SK-N-SH (cell line): ENCODE results near the gene UBE2G1.

Experiments used
- CHD2 ChIP-seq: fragments of 150-350 bp; IDR thresholded peaks from 2 replicates; pipeline ENCODE4 v1.6.1; 2018; ENCODE audit warnings: low read length; ENCODE audit not compliant: partially characterized antibody
- FOSL2 ChIP-seq: IDR thresholded peaks from 2 replicates; pipeline ENCODE4 v1.4.0; 2012; ENCODE audit warnings: low read depth, mild to moderate bottlenecking, moderate library complexity, borderline replicate concordance
- FOXM1 ChIP-seq: IDR thresholded peaks from 2 replicates; pipeline ENCODE4 v1.4.0; 2012; ENCODE audit warnings: low read depth, mild to moderate bottlenecking
- GATA2 ChIP-seq: sonication (generic); formaldehyde crosslinking; IDR thresholded peaks from 2 replicates; pipeline ENCODE4 v1.5.0; 2020; ENCODE audit warnings: mild to moderate bottlenecking, missing genetic modification reagents
- JUND ChIP-seq: IDR thresholded peaks from 2 replicates; pipeline ENCODE4 v1.4.0; 2012
- MXI1 ChIP-seq: IDR thresholded peaks from 2 replicates; pipeline ENCODE4 v1.6.1; 2012; ENCODE audit warnings: mild to moderate bottlenecking, low read depth, low read length, improper control_type of control experiment
- TCF12 ChIP-seq: IDR thresholded peaks from 2 replicates; pipeline ENCODE4 v1.4.0; 2012
- TF ChIP-seq, protein P1 (sequence below): fragments of 200-600 bp; sonication (generic); IDR thresholded peaks from 2 replicates; pipeline ENCODE4 v1.6.1; 2017; ENCODE audit warnings: antibody characterized with exemption, mild to moderate bottlenecking, moderate library complexity
- TF ChIP-seq, protein P2 (sequence below): IDR thresholded peaks from 2 replicates; pipeline ENCODE4 v1.6.1; 2012; ENCODE audit warnings: mild to moderate bottlenecking, low read depth, low read length, moderate library complexity
- TF ChIP-seq, protein P3 (sequence below): IDR thresholded peaks from 2 replicates; pipeline ENCODE4 v1.4.0; 2012; ENCODE audit warnings: low read depth

DNA sequence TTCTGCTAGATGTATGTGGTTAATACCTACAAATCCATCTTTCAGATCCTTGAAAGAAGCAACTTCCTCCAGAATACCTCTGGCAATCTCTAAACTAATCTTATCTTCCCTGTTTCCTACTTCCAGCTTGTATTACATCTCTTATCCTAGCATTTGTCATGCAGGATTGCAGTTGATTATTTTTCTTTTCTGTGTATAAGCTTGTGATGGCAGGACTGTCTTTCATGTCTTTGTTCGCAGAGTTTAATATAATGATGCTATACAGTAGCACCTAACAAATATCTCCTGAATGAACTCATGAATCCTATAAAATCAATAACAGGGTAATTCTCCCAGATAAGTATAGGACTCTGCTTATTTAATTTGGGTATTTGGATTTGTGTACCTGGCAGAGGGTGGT lies 12.2 kb upstream of the UBE2G1 start:
- no peak for TF ChIP-seq CHD2
- TF ChIP-seq, protein P1, sequence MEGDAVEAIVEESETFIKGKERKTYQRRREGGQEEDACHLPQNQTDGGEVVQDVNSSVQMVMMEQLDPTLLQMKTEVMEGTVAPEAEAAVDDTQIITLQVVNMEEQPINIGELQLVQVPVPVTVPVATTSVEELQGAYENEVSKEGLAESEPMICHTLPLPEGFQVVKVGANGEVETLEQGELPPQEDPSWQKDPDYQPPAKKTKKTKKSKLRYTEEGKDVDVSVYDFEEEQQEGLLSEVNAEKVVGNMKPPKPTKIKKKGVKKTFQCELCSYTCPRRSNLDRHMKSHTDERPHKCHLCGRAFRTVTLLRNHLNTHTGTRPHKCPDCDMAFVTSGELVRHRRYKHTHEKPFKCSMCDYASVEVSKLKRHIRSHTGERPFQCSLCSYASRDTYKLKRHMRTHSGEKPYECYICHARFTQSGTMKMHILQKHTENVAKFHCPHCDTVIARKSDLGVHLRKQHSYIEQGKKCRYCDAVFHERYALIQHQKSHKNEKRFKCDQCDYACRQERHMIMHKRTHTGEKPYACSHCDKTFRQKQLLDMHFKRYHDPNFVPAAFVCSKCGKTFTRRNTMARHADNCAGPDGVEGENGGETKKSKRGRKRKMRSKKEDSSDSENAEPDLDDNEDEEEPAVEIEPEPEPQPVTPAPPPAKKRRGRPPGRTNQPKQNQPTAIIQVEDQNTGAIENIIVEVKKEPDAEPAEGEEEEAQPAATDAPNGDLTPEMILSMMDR, result no peak
- TF ChIP-seq, protein P2, sequence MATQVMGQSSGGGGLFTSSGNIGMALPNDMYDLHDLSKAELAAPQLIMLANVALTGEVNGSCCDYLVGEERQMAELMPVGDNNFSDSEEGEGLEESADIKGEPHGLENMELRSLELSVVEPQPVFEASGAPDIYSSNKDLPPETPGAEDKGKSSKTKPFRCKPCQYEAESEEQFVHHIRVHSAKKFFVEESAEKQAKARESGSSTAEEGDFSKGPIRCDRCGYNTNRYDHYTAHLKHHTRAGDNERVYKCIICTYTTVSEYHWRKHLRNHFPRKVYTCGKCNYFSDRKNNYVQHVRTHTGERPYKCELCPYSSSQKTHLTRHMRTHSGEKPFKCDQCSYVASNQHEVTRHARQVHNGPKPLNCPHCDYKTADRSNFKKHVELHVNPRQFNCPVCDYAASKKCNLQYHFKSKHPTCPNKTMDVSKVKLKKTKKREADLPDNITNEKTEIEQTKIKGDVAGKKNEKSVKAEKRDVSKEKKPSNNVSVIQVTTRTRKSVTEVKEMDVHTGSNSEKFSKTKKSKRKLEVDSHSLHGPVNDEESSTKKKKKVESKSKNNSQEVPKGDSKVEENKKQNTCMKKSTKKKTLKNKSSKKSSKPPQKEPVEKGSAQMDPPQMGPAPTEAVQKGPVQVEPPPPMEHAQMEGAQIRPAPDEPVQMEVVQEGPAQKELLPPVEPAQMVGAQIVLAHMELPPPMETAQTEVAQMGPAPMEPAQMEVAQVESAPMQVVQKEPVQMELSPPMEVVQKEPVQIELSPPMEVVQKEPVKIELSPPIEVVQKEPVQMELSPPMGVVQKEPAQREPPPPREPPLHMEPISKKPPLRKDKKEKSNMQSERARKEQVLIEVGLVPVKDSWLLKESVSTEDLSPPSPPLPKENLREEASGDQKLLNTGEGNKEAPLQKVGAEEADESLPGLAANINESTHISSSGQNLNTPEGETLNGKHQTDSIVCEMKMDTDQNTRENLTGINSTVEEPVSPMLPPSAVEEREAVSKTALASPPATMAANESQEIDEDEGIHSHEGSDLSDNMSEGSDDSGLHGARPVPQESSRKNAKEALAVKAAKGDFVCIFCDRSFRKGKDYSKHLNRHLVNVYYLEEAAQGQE, result no peak
- TF ChIP-seq FOSL2, result no peak
- TF ChIP-seq, protein P3, sequence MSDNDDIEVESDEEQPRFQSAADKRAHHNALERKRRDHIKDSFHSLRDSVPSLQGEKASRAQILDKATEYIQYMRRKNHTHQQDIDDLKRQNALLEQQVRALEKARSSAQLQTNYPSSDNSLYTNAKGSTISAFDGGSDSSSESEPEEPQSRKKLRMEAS, result no peak
- TF ChIP-seq JUND, result no peak
- TF ChIP-seq MXI1, result no peak
- TF ChIP-seq FOXM1, result no peak
- no peak for TF ChIP-seq GATA2 (CRISPR knock-in tag)
- TF ChIP-seq TCF12, result no peak
